OCI-LY1 (cell line): ENCODE results near the gene NAA40.
"Not testable (repeated sequence)": the region's sequence is repeated elsewhere in the genome, so short reads cannot be mapped to it uniquely, and the experiment has no call there.

Source experiments
- H2AFZ ChIP-seq: fragments of 200-600 bp; sonication (generic), shearing (Covaris generic); 2 replicates; pipeline ENCODE4 v1.6.0; 2014; ENCODE audit warnings: antibody characterized with exemption, mild to moderate bottlenecking, low read length
- H3F3A ChIP-seq: fragments of 200-600 bp; sonication (generic), shearing (Covaris generic); 2 replicates; pipeline ENCODE4 v1.6.0; 2014; ENCODE audit warnings: mild to moderate bottlenecking, antibody characterized with exemption, low read length, moderate library complexity; ENCODE audit not compliant: insufficient read depth
- H3K27ac ChIP-seq: fragments of 200-600 bp; sonication (generic); 2 replicates; pipeline ENCODE4 v1.5.1; 2014; ENCODE audit warnings: low read length, mixed run types, mild to moderate bottlenecking, low read depth; ENCODE audit not compliant: poor library complexity, severe bottlenecking
- H3K27me3 ChIP-seq: fragments of 200-600 bp; sonication (generic); 2 replicates; pipeline ENCODE4 v1.6.0; 2014; ENCODE audit warnings: antibody characterized with exemption, mild to moderate bottlenecking, low read length, moderate library complexity; ENCODE audit not compliant: insufficient read depth
- H3K36me3 ChIP-seq: fragments of 200-600 bp; sonication (generic); 2 replicates; pipeline ENCODE4 v1.6.1; 2014; ENCODE audit warnings: mild to moderate bottlenecking, antibody characterized with exemption, low read length, moderate library complexity, mixed read lengths; ENCODE audit not compliant: insufficient read depth
- H3K4me1 ChIP-seq: fragments of 200-600 bp; sonication (generic); 2 replicates; pipeline ENCODE4 v1.5.1; 2014; ENCODE audit warnings: mild to moderate bottlenecking, low read length, moderate library complexity; ENCODE audit not compliant: insufficient read depth, severe bottlenecking
- H3K4me2 ChIP-seq: fragments of 200-600 bp; sonication (generic), shearing (Covaris generic); 2 replicates; pipeline ENCODE4 v1.6.1; 2014; ENCODE audit warnings: low read length
- H3K4me3 ChIP-seq: fragments of 200-600 bp; sonication (generic); 2 replicates; pipeline ENCODE4 v1.5.1; 2014; ENCODE audit warnings: low read length, low read depth, mild to moderate bottlenecking, mixed read lengths; ENCODE audit not compliant: poor library complexity, severe bottlenecking
- H3K79me2 ChIP-seq: fragments of 200-600 bp; shearing (Covaris generic); 2 replicates; pipeline ENCODE4 v1.6.1; 2016; ENCODE audit warnings: mixed run types, low read length, mixed read lengths; ENCODE audit not compliant: insufficient read depth
- H3K9ac ChIP-seq: fragments of 200-600 bp; sonication (generic), shearing (Covaris generic); 2 replicates; pipeline ENCODE4 v1.6.1; 2014; ENCODE audit warnings: mild to moderate bottlenecking, low read length, mixed read lengths
- H3K9me2 ChIP-seq: fragments of 200-600 bp; sonication (generic), shearing (Covaris generic); 2 replicates; pipeline ENCODE4 v1.6.1; 2014; ENCODE audit warnings: low read depth, mild to moderate bottlenecking, low read length, mixed read lengths
- H3K9me3 ChIP-seq: fragments of 200-600 bp; shearing (Covaris generic); 2 replicates; pipeline ENCODE4 v1.6.1; 2014; ENCODE audit warnings: low read length, mixed read lengths
- H4K20me1 ChIP-seq: fragments of 200-600 bp; sonication (generic), shearing (Covaris generic); 2 replicates; pipeline ENCODE4 v1.6.0; 2016; ENCODE audit warnings: mild to moderate bottlenecking, low read length; ENCODE audit not compliant: insufficient read depth
- CTCF ChIP-seq: fragments of 200-600 bp; sonication (generic), shearing (Covaris generic); IDR thresholded peaks from 2 replicates; pipeline ENCODE4 v1.5.1; 2017; ENCODE audit warnings: mild to moderate bottlenecking, antibody characterized with exemption, low read length, moderate library complexity, mixed read lengths
- EZH2 ChIP-seq: fragments of 200-600 bp; sonication (generic), shearing (Covaris generic); IDR thresholded peaks from 2 replicates; pipeline ENCODE4 v1.8.0; 2017; ENCODE audit warnings: borderline replicate concordance, mixed run types, mild to moderate bottlenecking, antibody characterized with exemption, low read length, moderate library complexity, mixed read lengths

The NAA40 gene

DNA sequence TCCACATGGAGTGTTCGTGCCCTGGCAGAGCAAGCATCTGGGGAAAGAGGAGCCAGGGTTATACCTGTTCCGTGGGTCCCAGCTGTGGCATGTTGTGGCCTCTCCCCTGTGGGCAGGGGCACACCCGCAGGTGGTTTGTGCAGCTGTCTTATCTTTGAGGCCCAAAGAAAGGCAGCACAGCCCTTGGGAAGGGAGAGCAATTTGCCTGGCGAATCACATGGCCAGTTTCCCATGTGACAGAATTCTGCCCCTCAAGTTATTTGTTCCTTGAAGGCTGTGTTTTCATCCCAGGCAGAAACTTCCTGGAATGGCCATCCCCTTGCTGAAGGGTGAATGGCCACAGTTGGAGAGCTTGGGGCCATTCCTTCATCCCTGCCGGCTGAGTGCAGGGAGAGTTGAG, 19.2 kb downstream of the NAA40 start:
- Histone ChIP-seq H3K27ac (no peak overlapping the region), H3K36me3 (peaks cover 51% of the 10 kb centered on the region), H4K20me1 (no peaks in the 10 kb centered on the region), H3K9ac (no peak overlapping the region), H3K4me3 (no peak overlapping the region), H3K27me3 (no peaks in the 10 kb centered on the region), H3K4me2 (no peak overlapping the region), H3K9me3 (no peaks in the 10 kb centered on the region), H2AFZ (no peak overlapping the region), H3K79me2 (no peaks in the 10 kb centered on the region), H3F3A (no peaks in the 10 kb centered on the region), H3K9me2 (no peaks in the 10 kb centered on the region), H3K4me1 (no peaks in the 10 kb centered on the region)
- no peak for TF ChIP-seq EZH2
- TF ChIP-seq CTCF: no peak

GRCh38 chr11:63961608-63962412, 23.0 kb downstream of the NAA40 start:
- no peaks in the 10 kb centered on the region for H3K9me2 ChIP-seq
- no peaks in the 10 kb centered on the region for H3K27me3 ChIP-seq
- no peak overlapping the region for H2AFZ ChIP-seq
- H3K36me3 ChIP-seq: peaks cover 15% of the 10 kb centered on the region
- no peak overlapping the region for H3K4me2 ChIP-seq
- H3F3A ChIP-seq: no peaks in the 10 kb centered on the region
- no peak overlapping the region for H3K4me3 ChIP-seq
- no peaks in the 10 kb centered on the region for H3K9me3 ChIP-seq
- H3K9ac ChIP-seq: no peak overlapping the region
- H4K20me1 ChIP-seq: no peaks in the 10 kb centered on the region
- H3K4me1 ChIP-seq: no peaks in the 10 kb centered on the region
- H3K27ac ChIP-seq: no peak overlapping the region
- TF ChIP-seq EZH2 (no peak), CTCF (no peak)
- H3K79me2 ChIP-seq: no peaks in the 10 kb centered on the region

DNA sequence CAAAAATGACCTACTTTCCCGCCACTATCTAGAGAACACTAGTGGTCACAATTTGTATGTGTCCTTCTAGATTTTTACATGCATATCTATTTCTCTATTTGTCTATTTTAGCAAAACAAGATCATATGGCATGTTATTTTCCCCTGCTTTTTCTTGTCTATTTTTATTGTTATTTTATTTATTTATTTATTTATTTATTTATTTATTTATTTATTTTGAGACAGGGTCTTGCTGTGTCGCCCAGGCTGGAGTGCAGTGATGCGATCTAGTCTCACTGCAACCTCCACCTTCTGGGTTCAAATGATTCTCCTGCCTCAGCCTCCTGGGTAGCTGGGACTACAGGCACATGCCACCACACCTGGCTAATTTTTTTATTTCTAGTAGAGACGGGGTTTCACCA, 25.1 kb downstream of the NAA40 start:
- not testable (repeated sequence) for H3K9me2 ChIP-seq, H3K27ac ChIP-seq, H3K4me1 ChIP-seq, H3F3A ChIP-seq, H3K4me2 ChIP-seq, H3K36me3 ChIP-seq, H3K9ac ChIP-seq, H3K4me3 ChIP-seq, H3K79me2 ChIP-seq, H4K20me1 ChIP-seq, H3K27me3 ChIP-seq, H3K9me3 ChIP-seq, H2AFZ ChIP-seq

DNA sequence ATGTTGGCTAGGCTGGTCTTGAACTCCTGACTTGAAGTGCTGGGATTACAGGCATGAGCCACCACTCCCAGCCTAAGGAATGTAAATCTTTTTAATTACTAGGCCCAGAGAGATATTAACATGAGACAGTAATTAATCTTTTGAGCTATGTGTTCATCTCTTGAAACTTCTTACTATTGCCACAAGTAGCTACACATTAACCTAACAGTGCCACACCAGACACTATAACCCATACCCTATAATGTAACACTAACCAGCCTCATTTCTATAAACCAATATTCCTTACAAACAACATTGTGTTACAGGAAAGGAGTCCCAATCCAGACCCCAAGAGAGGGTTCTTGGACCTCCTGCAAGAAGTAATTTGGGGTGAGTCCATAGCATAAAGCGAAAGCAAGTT, 27.6 kb downstream of the NAA40 start:
- no peaks in the 10 kb centered on the region for H4K20me1 ChIP-seq
- no peak for TF ChIP-seq EZH2
- TF ChIP-seq CTCF: no peak
- H2AFZ ChIP-seq: no peak overlapping the region

More for the DNA sequence above, 27.6 kb downstream of the NAA40 start:
- H3K36me3 ChIP-seq: no peaks in the 10 kb centered on the region
- peaks cover 9% of the 10 kb centered on the region for H3K4me1 ChIP-seq
- H3F3A ChIP-seq: no peaks in the 10 kb centered on the region
- H3K27ac ChIP-seq: no peak overlapping the region
- H3K9me3 ChIP-seq: no peaks in the 10 kb centered on the region
- no peaks in the 10 kb centered on the region for H3K79me2 ChIP-seq
- H3K9me2 ChIP-seq: no peaks in the 10 kb centered on the region
- H3K9ac ChIP-seq: no peak overlapping the region
- no peaks in the 10 kb centered on the region for H3K27me3 ChIP-seq
- H3K4me2 ChIP-seq: no peak overlapping the region
- H3K4me3 ChIP-seq: no peak overlapping the region
